Parathyroid adenoma (tissue), 2 donors: ENCODE data around the gene CHD9.

Experiments
- H2AFZ ChIP-seq: fragments of 300-600 bp; sonication (generic); one replicate; pipeline ENCODE4 v1.7.0; 2017; ENCODE audit warnings: antibody characterized with exemption, mild to moderate bottlenecking
- H3K27ac ChIP-seq: fragments of 300-600 bp; sonication (generic); one replicate; pipeline ENCODE4 v1.7.0; 2017
- H3K27me3 ChIP-seq: fragments of 300-600 bp; sonication (generic); one replicate; pipeline ENCODE4 v1.7.0; 2017; ENCODE audit warnings: low read length; ENCODE audit not compliant: control insufficient read depth, insufficient read depth
- H3K36me3 ChIP-seq: fragments of 300-600 bp; sonication (generic); one replicate; pipeline ENCODE4 v1.7.0; 2017; ENCODE audit warnings: low read length; ENCODE audit not compliant: control insufficient read depth, insufficient read depth
- H3K4me1 ChIP-seq: fragments of 300-600 bp; sonication (generic); one replicate; pipeline ENCODE4 v1.7.0; 2017; ENCODE audit warnings: control low read depth
- H3K4me2 ChIP-seq: fragments of 300-600 bp; sonication (generic); one replicate; pipeline ENCODE4 v1.7.0; 2017; ENCODE audit warnings: low read length
- H3K4me3 ChIP-seq: fragments of 300-600 bp; sonication (generic); one replicate; pipeline ENCODE4 v1.7.0; 2017; ENCODE audit warnings: low read depth, low read length
- H3K79me2 ChIP-seq: fragments of 300-600 bp; sonication (generic); one replicate; pipeline ENCODE4 v1.7.0; 2017; ENCODE audit warnings: control low read depth
- H3K9ac ChIP-seq: fragments of 300-600 bp; sonication (generic); one replicate; pipeline ENCODE4 v1.7.0; 2017; ENCODE audit warnings: mild to moderate bottlenecking
- H3K9me3 ChIP-seq: fragments of 300-600 bp; sonication (generic); one replicate; pipeline ENCODE4 v1.7.0; 2017; ENCODE audit warnings: low read length; ENCODE audit not compliant: control insufficient read depth
- CTCF ChIP-seq: fragments of 300-600 bp; sonication (generic); IDR thresholded peaks from one replicate; pipeline ENCODE4 v1.7.0; 2017; ENCODE audit warnings: antibody characterized with exemption, mild to moderate bottlenecking
- donor health status: primary hyperparathyroidism.

CHD9 gene

GRCh38 chr16:53334581-53334980 lies 279.8 kb downstream of the CHD9 start:
- no peak for TF ChIP-seq CTCF
- no peaks in the 10 kb centered on the region for H3K27me3 ChIP-seq
- no peak overlapping the region for H3K4me2 ChIP-seq
- no peaks in the 10 kb centered on the region for H3K4me1 ChIP-seq
- no peak overlapping the region for H3K9ac ChIP-seq
- H3K36me3 ChIP-seq, result no peaks in the 10 kb centered on the region
- no peak overlapping the region for H3K27ac ChIP-seq
- no peak overlapping the region for H3K4me3 ChIP-seq
- H3K79me2 ChIP-seq, result no peaks in the 10 kb centered on the region
- H3K9me3 ChIP-seq, result no peaks in the 10 kb centered on the region
- no peak overlapping the region for H2AFZ ChIP-seq

GRCh38 chr16:53337294-53337693 lies 282.5 kb downstream of the CHD9 start:
- no peaks in the 10 kb centered on the region for H3K36me3 ChIP-seq
- no peak overlapping the region for H3K27ac ChIP-seq
- H3K9ac ChIP-seq, result no peak overlapping the region
- no peak overlapping the region for H3K4me2 ChIP-seq
- H3K27me3 ChIP-seq, result no peaks in the 10 kb centered on the region
- H3K9me3 ChIP-seq, result no peaks in the 10 kb centered on the region
- TF ChIP-seq CTCF, result no peak
- H3K4me1 ChIP-seq, result no peaks in the 10 kb centered on the region
- no peak overlapping the region for H2AFZ ChIP-seq
- H3K79me2 ChIP-seq, result no peaks in the 10 kb centered on the region
- H3K4me3 ChIP-seq, result no peak overlapping the region

- Histone ChIP-seq H3K27me3 (no peaks in the 10 kb centered on the region), H3K79me2 (no peaks in the 10 kb centered on the region), H3K4me2 (no peak overlapping the region), H2AFZ (no peak overlapping the region), H3K9me3 (no peaks in the 10 kb centered on the region), H3K4me3 (no peak overlapping the region), H3K4me1 (no peaks in the 10 kb centered on the region), H3K36me3 (no peaks in the 10 kb centered on the region), H3K9ac (no peak overlapping the region), H3K27ac (no peak overlapping the region)
- TF ChIP-seq CTCF, result no peak
These were observed 287.0 kb downstream of the CHD9 start for GRCh38 chr16:53341792-53342191.

- H3K4me2 ChIP-seq, result no peak overlapping the region
- H2AFZ ChIP-seq, result no peak overlapping the region
- TF ChIP-seq CTCF, result no peak
- no peak overlapping the region for H3K9ac ChIP-seq
- no peak overlapping the region for H3K4me3 ChIP-seq
- no peaks in the 10 kb centered on the region for H3K36me3 ChIP-seq
- H3K9me3 ChIP-seq, result no peaks in the 10 kb centered on the region
- no peaks in the 10 kb centered on the region for H3K79me2 ChIP-seq
- H3K27me3 ChIP-seq, result no peaks in the 10 kb centered on the region
- no peaks in the 10 kb centered on the region for H3K4me1 ChIP-seq
- no peak overlapping the region for H3K27ac ChIP-seq
These were observed 300.3 kb downstream of the CHD9 start for GRCh38 chr16:53355064-53355463.

GRCh38 chr16:53356478-53357207 lies 301.9 kb downstream of the CHD9 start:
- TF ChIP-seq CTCF, result no peak
- no peak overlapping the region for H3K4me2 ChIP-seq
- H2AFZ ChIP-seq, result no peak overlapping the region
- H3K36me3 ChIP-seq, result no peaks in the 10 kb centered on the region
- H3K4me1 ChIP-seq, result no peaks in the 10 kb centered on the region
- no peak overlapping the region for H3K27ac ChIP-seq
- no peaks in the 10 kb centered on the region for H3K79me2 ChIP-seq
- no peaks in the 10 kb centered on the region for H3K27me3 ChIP-seq
- H3K9ac ChIP-seq, result no peak overlapping the region
- H3K9me3 ChIP-seq, result no peaks in the 10 kb centered on the region
- H3K4me3 ChIP-seq, result no peak overlapping the region
